ENCODE data around the gene GOLGA6L2. TPM values are rescaled to one million over a fixed set of nuclear protein-coding genes. Genes with fewer than 3 reads are reported as not detected.

GOLGA6L2 gene
- polyA plus RNA-seq, 1 of the 3 experiments (the other 2 are of a cell fraction), result not detected

DNA sequence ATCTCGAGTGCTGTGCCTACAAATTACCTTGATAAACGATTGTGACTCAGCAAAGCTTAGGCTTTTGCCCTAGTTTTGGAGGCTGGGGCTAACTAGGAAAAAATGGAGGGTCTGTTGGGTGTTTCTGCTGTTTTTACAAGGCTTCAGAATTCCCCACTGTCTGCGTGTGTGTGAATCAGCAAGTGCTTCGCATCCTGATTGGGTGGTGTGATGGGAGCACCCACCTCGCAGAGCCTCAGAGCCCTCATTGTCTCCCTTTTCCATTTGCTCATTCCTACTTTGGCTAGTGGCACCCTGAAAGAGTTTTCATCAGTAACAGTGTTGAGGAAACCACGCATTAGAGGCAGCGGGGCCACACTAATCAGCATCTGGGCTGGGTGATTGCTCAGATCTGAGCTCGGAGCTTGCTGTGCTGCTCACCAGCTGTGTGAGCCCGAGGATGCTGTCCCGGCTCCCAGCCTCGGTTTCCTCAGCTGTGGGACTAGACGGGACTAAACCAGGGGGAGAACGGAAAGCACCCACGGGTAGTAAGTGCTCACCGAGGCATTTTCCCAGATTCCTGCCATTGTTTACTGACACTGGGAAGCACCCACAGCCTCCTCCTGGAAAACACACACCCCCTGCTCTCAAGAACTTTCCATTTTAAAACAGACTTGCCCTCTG lies 51.9 kb downstream of the GOLGA6L2 start:
- ChIA-PET POLR2A (no interaction called here), CTCF (no interaction called here)
- Histone ChIP-seq H4K20me1 (ENCODE audit: insufficient read depth) (no peaks in the 10 kb centered on the region), H3K79me2 (ENCODE audit: insufficient read depth) (no peaks in the 10 kb centered on the region), H3K9me2 (no peaks in the 10 kb centered on the region), H3K4me2 (peak overlapping the region; percentile 37; the same call in 1 of the 2 replicates), H2AFZ (ENCODE audit: low read depth) (no peak overlapping the region), H3K4me1 (ENCODE audit: control insufficient read depth in 1 of 2, insufficient read depth in 2 of 2, low read depth in 1 of 2, low read length in 1 of 2) (no peaks in the 10 kb centered on the region), H3K36me3 (replicated peaks in 1 of 2; ENCODE audit: control insufficient read depth in 1 of 2, insufficient read depth in 2 of 2, low read length in 1 of 2) (no peaks in the 10 kb centered on the region), H3K9ac (no peak overlapping the region), H3K27ac (ENCODE audit: low read depth in 2 of 2, low read length in 1 of 2) (no peak overlapping the region), H3K27me3 (ENCODE audit: insufficient read depth) (peaks cover 60% of the 10 kb centered on the region), H3K9me3 (no peaks in the 10 kb centered on the region), H3K4me3 (ENCODE audit: low read depth in 2 of 2, low read length in 1 of 2) (peak overlapping the region in 1 of 2 experiments; percentile 48; a peak in 1 of 4 replicates), H3F3A (replicated peaks; ENCODE audit: insufficient read depth) (no peaks in the 10 kb centered on the region)
- TF ChIP-seq, protein P1, sequence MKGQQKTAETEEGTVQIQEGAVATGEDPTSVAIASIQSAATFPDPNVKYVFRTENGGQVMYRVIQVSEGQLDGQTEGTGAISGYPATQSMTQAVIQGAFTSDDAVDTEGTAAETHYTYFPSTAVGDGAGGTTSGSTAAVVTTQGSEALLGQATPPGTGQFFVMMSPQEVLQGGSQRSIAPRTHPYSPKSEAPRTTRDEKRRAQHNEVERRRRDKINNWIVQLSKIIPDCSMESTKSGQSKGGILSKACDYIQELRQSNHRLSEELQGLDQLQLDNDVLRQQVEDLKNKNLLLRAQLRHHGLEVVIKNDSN (IDR thresholded peaks at IDR 0.05; ENCODE audit: borderline replicate concordance, low read depth), result no peak
- no peak for TF ChIP-seq CTCF (IDR thresholded peaks at IDR 0.05)
- no peak for TF ChIP-seq SIN3A (IDR thresholded peaks at IDR 0.05; ENCODE audit: borderline replicate concordance, low read depth, low read length)
- DNase-seq, result no peak
- WGBS (ENCODE audit: low lambda C conversion rate), result 5% methylated on average over 15 of the region's 15 CpGs

Other genes with a start within 250 kb of the GOLGA6L2 start
- gene GOLGA6L26, start 113.0 kb downstream of the GOLGA6L2 start, polyA plus RNA-seq (2012; rRNA removed), result not detected in 2 replicates
- gene GOLGA8S, start 92.5 kb downstream of the GOLGA6L2 start, polyA plus RNA-seq (2012; rRNA removed), result 0.02 TPM in 2 replicates
- 4.7 and 8.5 TPM in 2 replicates for gene MKRN3, start 118.4 kb upstream of the GOLGA6L2 start, polyA plus RNA-seq (2012; rRNA removed)
- 0.03 TPM in 2 replicates for gene MAGEL2, start 200.6 kb upstream of the GOLGA6L2 start, polyA plus RNA-seq (2012; rRNA removed)
- 23.3 and 31.6 TPM in 2 replicates for gene NDN, start 240.1 kb upstream of the GOLGA6L2 start, polyA plus RNA-seq (2012; rRNA removed)